ENCODE results near the gene ZNF41.
"Not testable (repeated sequence)": the region's sequence is repeated elsewhere in the genome, so short reads cannot be mapped to it uniquely, and the experiment has no call there.

ZNF41 gene

DNA sequence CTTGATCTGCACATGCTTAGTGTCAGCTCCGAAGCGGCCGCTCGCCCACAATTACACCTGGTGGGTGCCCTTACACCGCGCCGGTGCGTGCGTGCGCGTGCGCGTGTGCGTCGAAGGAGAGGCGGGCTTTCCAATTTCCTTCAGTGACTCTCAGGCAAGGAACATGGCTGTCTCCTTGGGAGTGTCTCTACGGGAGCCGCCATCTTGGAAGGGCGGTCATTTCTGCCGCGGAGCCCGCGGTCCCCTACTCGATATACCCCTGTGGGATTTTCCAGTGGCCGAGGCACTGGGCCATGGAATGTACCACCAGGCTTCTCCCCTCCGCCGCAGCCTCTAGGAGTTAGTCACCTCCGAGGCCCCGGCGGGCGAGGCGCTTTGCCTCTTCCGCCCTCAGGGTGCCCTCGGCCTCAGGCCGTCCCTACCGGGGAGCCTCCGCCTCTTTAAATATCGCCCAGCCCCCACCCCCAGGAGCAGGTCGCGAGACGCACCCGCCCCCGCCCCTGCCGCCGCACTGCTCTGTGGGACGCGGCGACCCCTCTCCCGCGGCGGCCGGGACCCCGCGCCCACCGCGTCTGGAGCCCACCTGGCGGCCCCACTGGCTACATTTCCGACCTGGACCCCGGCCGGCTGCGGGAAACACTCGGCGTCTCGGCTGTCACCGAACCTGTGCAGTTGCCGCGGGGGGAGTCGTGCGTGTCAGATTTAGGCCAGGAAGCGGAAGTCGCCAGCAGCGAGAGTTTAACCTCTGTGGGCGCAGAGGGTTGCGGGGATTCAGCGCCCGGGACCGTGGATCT, at the start of gene ZNF41:
Gene ZNF41, minus strand, starts transcription at position 711 of the 794 bp plus-strand sequence. CDS start 15,741 bp downstream, outside the sequence.
- peak; percentile 65 for DNase-seq

DNA sequence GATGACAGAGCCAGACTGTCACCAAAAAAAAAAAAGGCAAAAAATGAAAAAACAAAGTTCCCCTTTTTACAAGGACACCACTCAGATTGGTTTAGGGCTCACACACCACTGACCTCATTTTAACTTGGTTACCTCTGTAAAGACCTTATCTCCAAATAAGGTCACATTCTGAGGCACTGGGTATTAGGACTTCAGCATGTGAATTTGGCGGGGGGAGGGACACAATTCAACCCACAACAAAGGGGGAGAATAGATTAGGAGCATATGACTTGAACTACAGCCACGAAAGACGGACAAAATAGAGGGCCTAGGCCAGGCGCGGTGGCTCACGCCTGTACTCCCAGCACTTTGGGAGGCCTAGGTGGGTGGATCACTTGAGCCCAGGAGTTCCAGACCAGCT, 47.0 kb upstream of the ZNF41 start:
- no peak for DNase-seq

DNA sequence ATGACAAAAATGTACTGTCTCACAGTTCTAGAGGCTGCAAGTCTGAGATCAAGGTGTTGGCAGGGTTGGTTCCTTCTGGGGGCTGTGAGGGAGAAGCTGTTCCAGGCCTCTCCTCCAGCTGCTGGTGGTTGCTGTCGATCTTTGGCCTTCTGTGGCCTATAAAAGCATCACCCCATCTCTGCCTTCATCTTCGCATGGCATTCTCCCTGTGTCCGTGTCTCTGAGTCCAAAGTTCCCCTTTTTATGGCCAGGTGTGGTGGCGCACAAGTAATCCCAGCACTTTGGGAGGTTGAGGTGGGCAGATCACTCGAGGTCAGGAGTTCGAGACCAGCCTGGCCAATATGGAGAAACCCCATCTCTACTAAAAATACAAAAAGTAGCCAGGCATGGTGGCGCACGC, 46.5 kb upstream of the ZNF41 start:
- no peak for DNase-seq

DNA sequence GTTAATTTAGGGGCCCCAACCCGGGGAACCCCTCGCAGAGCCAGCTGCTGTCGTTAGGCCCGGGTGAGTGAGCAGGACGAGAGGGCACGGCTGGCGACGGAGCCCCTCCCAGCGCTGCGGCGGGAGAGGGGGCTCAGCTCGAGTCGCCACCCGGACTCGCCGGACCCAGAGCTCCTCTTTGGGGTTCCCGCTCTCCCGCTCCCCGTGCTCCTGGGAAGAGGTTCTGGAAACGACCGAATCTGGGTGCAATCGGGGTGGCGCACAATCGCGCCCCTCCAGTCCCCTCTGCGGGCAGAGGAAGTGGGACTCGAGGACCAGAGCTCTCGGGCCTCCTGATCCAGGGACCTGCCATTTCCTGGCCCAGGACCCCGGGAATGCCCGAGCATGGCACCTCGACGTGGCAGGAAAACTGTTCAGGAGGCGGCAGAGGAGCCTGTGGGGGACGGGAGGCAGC, 40.7 kb upstream of the ZNF41 start:
- DNase-seq, result no peak

DNA sequence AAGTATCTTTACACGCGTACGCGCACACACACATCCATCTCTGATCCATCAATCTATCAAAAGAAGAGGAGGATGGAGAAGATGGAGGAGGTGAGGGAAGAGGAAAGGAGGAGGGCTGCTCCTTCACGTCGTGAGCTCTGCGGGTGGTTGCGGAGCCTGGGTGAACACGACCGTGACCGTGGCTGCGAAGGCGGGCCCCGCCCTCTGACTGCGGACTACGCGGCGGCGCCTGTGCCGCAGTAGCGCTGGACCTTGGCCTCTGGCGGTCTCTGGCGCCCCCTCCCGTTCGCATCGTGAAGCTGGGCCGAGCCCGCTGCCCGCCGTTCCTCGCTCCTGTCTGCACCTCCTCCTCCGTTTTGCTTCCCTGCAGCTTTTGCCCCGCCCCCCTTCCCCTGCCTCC, 40.3 kb upstream of the ZNF41 start:
- peak; percentile 54 for DNase-seq

DNA sequence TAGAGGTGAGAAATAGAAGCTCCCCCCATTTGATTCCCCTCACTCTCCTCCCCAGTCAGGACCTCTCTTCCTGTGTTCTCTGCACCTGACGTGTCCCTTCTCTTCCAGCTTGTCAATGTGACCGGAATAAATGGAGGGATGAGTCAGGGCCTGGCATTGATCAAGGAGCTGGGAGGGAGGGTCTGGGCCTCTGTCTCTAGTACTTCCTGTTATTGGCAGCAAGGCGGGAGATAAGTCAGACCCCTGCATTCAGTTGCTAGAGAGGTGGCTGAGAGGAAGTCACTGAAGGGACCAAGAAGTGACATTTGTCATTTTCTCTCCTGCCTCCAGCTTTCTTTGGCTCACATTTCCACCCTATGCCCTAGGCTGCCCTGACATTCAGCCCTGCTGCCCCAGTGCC, 35.1 kb upstream of the ZNF41 start:
- no peak for DNase-seq

DNA sequence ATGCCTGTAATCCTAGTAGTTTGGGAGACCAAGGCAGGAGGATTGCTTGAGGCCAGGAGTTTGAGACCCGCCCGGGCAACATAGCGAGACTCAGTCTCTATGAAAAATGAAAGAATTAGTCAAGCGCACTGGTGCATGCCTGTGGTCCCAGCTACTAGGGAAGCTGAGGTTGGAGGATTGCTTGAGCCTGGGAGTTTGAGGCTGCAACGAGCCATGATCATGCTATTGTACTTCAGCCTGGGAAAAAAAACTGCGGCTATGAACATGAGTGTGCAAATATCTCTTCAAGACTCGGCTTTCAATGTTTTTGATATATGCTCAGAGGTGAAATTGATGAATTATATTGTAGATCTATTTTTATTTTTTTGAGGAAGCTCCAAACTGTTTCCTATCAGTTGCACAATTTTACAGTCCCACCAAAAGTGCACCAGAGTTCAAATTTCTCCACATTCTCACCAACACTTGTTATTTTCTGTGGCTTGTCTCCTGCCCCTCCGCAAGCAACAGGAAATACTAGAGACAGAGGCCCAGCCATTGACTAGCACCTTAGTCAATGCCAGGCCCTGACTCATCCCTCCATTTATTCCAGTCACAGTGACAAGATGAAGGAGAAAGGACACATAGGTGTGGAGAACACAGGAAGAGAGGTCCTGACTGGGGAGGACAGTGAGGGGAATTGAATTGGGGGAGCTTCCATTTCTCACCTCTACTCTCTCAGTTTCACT, 33.1 kb upstream of the ZNF41 start:
- DNase-seq, result no peak

DNA sequence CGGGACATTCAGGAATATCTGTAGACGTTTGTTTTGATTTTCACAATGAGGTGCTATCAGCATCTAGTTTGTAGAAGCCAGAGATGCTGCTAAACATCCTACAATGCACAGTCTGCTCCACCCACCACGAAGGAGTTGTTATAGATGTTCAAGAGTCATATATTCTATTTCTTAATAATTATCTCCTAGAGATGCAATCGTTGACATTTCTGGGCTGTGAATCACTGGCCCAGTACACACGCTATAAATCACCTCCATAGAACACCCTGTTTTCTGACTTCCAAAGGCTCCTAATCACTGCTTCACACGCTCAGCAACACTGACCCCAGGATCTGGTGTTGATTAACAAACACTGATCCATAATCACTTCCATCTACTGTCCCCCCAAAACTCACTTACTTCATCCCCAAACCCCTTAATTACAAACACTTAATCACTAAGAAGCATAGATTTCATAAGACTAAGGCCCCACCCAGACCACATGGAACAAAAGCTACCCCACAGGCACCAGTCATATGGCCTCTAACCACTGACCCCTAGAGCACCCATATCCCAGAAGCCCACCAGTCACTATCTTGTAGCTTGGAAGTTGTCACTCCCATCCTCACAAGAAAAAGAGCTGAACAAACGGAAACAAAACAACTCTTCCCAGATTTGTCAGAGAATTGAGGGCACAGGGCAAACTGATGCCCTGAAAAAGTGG, 31.7 kb upstream of the ZNF41 start:
- DNase-seq, result no peak

DNA sequence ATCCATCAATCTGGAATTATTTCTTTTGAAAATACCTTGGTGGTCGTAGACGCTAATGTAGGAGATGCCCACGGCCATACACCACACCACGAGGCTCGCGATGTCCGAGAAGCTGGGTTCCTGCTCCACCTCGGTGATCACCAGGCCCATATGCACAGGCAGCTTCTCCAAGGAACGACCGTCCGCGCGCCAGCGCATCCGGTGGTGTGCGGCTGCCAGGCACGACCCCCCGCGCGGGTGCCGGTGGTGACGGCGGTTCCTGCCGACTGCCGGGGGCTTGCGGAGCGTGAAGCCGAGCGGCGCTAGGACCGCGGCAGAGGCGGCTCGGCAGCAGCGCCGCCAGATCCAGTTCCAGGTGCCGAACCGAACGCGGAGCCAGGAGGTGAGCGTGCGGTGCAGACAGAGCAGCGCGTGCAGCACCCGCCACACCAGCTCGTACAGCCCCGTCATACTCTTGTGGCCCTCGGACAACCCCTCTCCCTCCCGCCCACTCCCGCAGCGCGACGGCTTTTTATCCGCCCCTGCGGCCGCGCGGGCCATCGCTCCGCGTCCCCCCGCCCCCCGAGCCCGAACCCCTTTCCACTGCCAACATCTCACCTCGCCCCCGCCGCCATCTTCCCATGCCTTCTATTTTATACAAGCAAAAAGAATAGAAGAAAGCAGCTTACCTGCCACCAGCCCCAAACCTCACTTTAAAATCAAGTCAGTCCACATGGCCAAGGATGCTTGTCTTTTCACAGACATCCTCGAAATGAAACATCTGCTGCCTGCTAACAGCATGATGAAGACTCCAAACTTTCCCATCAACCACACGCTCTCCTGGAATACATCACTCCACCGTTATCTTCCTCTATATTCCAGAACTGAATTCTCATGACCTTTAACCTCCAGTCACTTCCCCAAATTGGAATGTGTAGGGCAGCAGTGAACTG, 30.3 kb upstream of the ZNF41 start:
- DNase-seq, result not testable (repeated sequence)

DNA sequence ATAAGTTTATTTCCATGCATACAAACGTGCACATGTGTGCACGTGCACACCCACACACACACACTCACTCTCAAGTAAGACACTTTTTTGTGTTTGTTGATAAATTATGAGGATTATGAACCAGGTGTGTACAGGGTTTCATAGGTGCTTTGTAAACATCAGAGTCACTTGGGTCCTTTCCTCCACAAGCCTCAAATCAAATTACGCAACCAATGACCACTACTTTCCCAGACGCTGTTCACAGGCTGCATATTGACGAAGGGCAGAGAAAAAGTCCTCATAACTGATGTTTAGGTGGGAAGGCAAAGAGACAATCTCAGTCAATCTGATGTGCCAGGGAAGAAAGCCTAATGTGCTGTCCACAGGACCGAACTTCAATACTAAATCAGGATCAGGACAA, 29.4 kb upstream of the ZNF41 start:
- not testable (repeated sequence) for DNase-seq

DNA sequence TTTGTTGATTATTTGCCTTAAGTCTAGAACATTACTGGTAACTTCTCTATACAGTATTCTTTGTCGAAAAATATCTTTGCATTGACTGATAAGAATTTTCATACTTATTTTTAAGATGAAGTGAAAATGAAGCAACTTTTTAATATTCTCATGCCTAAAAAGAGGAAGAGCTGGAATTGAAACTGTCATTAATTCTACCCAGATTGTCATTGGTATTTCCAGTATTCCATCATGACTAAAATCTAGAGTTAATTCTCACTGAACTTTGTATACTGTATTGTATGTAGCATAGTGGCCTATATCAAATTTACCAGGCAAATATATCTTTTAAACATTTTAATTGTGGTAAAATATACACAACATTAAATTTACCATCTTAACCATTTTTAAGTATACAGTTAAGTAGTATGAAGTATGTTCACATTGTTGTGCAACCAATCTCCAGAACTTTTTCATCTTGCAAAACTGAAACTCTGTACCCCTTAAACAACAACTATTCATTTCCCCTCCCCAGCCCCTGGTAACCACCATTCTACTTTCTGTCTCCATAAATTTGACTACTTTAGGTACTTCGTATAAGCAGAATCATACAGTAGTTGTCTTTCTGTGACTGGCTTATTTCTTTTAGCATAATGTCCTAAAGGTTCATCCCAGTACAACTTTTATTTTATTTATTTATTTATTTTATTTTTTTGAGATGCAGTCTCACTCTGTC, 24.3 kb upstream of the ZNF41 start:
- no peak for DNase-seq

DNA sequence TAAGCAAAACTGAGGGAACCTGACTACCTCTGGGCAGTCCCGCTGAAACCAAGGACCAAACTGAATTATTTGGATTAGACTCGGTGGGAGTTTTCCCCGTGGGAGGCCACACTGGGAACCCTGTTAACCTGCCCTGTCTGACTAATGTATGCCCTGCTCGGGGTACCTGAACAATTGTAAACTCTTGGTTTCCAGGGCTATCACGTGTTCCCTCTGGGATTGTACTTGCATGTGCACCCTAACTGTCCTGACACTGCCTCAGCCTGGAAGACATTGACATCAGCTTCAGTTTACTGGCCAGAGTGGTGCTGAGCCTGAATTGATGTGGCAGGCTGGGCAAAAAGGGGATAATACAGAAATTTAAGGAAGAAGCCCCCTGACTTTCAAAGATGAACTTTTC, 20.1 kb upstream of the ZNF41 start:
- no peak for DNase-seq

DNA sequence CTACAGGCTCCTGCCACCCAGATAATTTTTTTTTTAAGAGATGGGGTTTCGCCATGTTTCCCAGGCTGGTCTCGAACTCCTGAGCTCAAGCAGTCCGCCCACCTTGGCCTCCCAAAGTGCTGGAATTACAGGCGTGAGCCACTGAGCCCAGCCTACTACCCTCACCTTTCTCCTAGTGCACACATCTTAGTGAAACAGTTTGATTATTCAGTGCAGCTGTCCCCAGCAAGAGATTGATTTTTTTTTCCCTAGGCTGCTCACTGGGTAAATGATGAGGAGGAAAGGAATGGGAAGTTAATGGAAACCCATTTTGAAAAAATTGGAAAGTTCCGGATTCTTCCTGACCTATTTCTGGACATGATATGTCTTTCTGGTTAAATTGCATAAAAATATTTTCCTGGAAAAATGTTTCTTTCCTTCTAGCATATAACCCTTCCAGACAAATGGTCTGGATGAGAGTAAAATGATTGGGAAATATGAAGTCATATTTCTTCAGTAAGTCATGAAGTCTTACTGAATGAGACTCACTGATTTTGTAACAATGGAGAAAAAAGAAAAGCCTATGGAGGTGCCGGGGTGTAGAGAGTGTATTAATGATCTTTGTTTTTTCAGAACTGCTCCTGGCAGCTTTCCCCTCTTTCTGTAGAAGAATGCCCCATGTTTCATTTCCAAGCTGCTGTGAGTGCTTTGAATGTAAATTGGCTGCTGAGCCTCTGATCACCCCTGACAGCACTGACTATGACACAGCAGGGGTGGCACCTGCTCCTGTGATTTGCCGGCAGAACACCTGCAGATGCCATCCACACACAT, 19.5 kb upstream of the ZNF41 start:
- DNase-seq, result peak; percentile 23

DNA sequence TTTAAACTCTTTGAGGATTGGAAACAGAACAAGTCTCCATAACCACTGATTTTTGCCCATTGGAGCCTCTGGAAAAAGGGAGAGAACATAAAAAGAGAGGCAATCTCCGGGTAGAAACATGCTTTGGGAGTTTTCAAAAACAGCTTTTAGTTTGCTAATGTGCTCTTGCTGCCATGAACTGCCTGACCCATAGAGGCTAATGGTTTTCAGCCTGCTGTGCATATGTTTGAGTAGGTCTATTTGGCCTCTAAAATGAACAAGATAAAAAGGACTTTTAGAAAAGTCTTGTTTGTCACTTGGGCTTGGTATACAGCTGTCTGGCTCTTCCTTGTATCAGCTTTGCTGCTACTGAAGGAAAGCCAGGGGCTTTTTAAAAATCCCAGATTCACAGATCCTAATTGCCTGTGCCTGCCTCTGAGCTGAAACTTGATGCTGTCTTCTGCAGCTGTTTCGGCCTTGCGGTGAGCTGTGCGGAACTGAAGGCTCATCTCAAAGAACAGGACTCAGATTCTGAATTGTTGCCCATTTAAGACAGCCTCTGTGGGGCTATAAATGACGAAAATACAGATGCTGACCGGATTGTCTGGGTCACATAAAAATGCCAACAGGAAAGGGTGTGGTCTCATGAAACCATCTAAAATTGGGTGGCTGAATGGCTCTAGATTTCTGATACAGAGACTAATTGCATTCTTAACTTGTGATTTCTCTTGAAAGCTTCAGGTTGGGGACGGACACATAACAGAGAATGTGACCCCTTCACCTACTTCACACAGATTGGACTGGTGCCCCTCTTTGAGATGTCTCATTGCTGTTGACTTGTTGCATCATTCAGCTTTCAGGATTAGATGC, 18.4 kb upstream of the ZNF41 start:
- DNase-seq, result no peak

DNA sequence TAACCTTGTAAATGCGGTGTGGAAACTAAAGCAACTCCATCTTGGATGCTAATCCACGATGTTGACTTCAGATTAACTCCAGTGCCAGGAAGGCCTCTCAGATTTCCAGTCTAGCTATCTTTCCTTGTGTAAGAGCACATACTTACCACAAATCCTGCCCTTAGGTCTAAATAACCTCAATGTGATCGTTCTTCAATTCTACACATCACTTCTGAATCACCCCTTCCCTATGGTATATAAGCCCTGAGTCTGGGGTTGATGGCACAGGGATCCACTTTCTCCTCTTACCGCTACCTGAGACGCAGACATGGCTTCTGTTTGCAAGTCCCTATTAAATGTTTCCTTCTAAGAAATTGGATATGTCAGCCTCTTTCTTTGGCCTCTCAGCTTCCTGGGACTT, 17.5 kb upstream of the ZNF41 start:
- DNase-seq, result no peak

DNA sequence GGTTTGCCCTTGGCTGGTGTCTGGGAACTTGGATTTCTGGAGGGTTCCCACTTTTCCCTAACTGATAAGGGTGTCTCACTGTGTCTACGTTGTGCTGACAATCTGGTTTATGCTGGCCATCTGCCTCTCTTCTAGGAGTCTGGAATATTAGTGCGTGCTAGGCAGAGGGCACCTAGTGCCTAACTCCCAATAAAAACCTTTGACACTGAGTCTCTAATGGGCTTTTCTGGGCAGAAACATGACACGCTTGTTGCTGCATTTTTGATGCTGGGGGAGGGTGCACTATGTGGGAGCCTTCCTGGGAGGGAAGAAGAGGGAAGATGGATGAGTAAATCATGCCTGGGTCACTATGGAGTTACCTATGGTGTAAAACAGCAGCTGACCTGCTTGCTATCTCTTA, 16.3 kb upstream of the ZNF41 start:
- DNase-seq, result no peak

DNA sequence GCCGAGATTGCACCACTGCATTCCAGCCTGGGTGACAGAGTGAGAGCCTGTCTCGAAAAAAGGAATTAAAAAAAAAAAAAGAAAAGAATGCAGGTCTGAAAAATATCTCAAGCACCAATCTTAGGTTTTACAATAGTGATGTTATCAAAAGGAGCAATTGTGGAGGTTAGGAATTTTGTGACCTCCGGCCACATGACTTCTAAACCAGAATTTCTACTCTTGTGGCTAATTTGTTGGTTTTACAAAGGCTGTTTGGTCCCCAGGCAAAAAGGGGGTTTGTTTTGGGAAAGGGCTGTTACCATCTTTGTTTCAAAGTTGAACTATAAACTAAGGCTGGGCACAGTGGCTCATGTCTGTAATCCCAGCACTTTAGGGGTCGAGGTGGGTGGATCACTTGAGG, 15.4 kb upstream of the ZNF41 start:
- no peak for DNase-seq

DNA sequence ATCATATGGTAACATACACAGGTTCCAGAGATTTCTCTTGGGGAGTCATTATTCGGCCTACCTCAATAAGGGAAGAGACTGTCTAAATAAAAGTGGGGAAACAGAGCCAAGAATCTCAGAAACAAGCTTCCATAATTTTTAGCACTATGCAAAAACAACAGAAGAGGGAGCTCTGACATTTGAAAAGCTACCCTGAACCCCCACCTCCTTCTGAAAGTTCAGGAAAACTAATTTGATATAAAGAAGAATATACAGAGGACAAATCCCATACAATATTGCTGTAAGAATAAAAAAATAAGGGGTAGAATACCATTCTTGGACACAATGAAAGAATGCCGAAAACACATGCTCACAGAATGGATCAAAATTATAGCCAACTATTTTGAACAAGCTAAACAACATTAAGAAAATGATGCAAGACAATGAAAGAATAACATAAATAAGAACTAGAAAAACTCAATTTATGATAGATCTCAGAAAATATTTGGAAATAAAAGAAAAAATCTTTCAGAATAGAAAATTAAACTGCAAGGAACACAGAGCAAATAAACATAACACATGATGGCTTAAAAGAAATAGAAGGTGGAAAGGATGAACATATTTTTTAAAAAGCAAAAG, 14.4 kb upstream of the ZNF41 start:
- DNase-seq, result peak; percentile 24

DNA sequence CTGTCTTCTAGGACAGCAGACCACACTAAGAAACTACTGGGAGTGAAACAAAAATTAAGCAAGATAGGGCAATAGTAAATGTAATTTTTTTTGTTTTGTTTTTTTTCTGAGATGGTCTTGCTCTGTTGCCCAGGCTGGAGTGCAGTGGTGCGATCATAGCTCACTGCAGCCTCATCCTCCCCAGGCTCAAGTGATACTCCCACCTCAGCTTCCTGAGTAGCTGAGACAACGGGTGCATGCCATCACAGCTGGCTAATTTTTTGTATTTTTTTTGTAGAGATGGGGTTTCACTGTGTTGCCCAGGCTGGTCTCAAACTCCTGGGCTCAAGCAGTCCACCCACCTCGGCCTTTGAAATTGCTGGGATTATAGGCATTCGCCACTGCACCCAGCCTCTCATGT, 9.1 kb upstream of the ZNF41 start:
- DNase-seq, result not testable (repeated sequence)

Data from NCI-H1417 treated with DMSO at 0.1 percent for 48 hours (cell line).